CD4-positive, alpha-beta T cell (primary cell): ENCODE data around the gene FIZ1. TPM values are rescaled to one million over a fixed set of nuclear protein-coding genes. Genes with fewer than 3 reads are reported as not detected.

Experiments used
- ATAC-seq: fragments of 200-7000 bp; cut with Tn5 transposase; one replicate; pipeline ENCODE4 v1.10.0; 2022; ENCODE audit warnings: mild to moderate bottlenecking; ENCODE audit not compliant: poor library complexity
- CTCF ChIA-PET: fragments of 350-600 bp; sonication (Branson Sonifier 250); formaldehyde crosslinking; loops from one replicate; lab custom pipeline; 2021; ENCODE audit warnings: antibody characterized with exemption, inconsistent platforms; lab: Charles Lee
- POLR2A ChIA-PET: fragments of 350-600 bp; sonication (Branson Sonifier 250); formaldehyde crosslinking; loops from one replicate; lab custom pipeline; 2021; ENCODE audit warnings: antibody characterized with exemption, inconsistent platforms; lab: Charles Lee
- DNase-seq, 14 experiments: peaks; one replicate each; pipeline ENCODE4 v3.0.0-alpha.2; 2013 to 2020; ENCODE audit warnings: mixed read lengths in 2 of 14
- H3K27ac ChIP-seq, 2 donors: one replicate each; pipeline versions ENCODE4 v1.5.1 to v1.7.0; 2013; ENCODE audit warnings: low read length in 2 of 2, low read depth in 1 of 2, mild to moderate bottlenecking in 1 of 2
- H3K27me3 ChIP-seq, 2 experiments: 1 replicate in 1 of 2; 2 replicates in 1 of 2; pipeline versions ENCODE4 v1.6.1 to v1.7.0; 2013; ENCODE audit warnings: low read length in 2 of 2, control low read depth in 1 of 2, mild to moderate bottlenecking in 1 of 2, moderate library complexity in 1 of 2; ENCODE audit not compliant: insufficient read depth in 2 of 2, control insufficient read depth in 1 of 2
- H3K36me3 ChIP-seq: one replicate; pipeline ENCODE4 v1.6.1; 2013; ENCODE audit warnings: low read length, control low read depth; ENCODE audit not compliant: insufficient read depth
- H3K4me1 ChIP-seq: one replicate; pipeline ENCODE4 v1.6.1; 2013; ENCODE audit warnings: low read length, control low read depth; ENCODE audit not compliant: insufficient read depth
- H3K4me3 ChIP-seq: one replicate; pipeline ENCODE4 v1.5.1; 2013; ENCODE audit warnings: mild to moderate bottlenecking, low read length, moderate library complexity
- H3K9me3 ChIP-seq, 2 experiments: 1 replicate in 1 of 2; 2 replicates in 1 of 2; pipeline versions ENCODE4 v1.6.1 to v1.7.0; 2013; ENCODE audit warnings: low read length in 2 of 2, mild to moderate bottlenecking in 2 of 2, control low read depth in 1 of 2, moderate library complexity in 1 of 2; ENCODE audit not compliant: control insufficient read depth in 1 of 2, insufficient read depth in 1 of 2
- H3K27ac Mint-ChIP-seq: one replicate; pipeline ENCODE4 v1.8.0; 2020; ENCODE audit warnings: mixed read lengths
- H3K27me3 Mint-ChIP-seq: one replicate; pipeline ENCODE4 v1.8.0; 2021; ENCODE audit warnings: mixed read lengths
- H3K36me3 Mint-ChIP-seq: one replicate; pipeline ENCODE4 v1.8.0; 2021; ENCODE audit warnings: low read depth, mixed read lengths
- H3K4me1 Mint-ChIP-seq: one replicate; pipeline ENCODE4 v1.8.0; 2021; ENCODE audit warnings: low read depth, mixed read lengths
- H3K4me3 Mint-ChIP-seq: one replicate; pipeline ENCODE4 v1.8.0; 2020; ENCODE audit warnings: mild to moderate bottlenecking, mixed read lengths
- H3K9me3 Mint-ChIP-seq: one replicate; pipeline ENCODE4 v1.8.0; 2020; ENCODE audit warnings: mixed read lengths
- CTCF ChIP-seq: fragments of 200-600 bp; IDR thresholded peaks from one replicate; pipeline ENCODE4 v1.8.0; 2022; ENCODE audit warnings: antibody characterized with exemption, mild to moderate bottlenecking
- intact Hi-C, 2 experiments: fragments of 100-400 bp; cut with DNase I in 1 of 2; cut with micrococcal nuclease in 1 of 2; formaldehyde crosslinking; loops; one replicate each; pipeline versions ENCODE4 v1.15.1 to v1.9.0; 2023 to 2025; cut with DNase I, micrococcal nuclease
- total RNA-seq, 174 experiments: library from RNA in 2 of 174; stranded (reverse) in 2 of 174; gene quantifications; one replicate each; pipeline ENCODE4 v1.2.3 and lab custom pipeline; 2021 to 2026

FIZ1 gene
- total RNA-seq, 2 experiments from 2014 or later, result 5.5 to 7.3 TPM

GRCh38 chr19:55590109-55590508, 9.2 kb downstream of the FIZ1 start:
- Mint-ChIP-seq H3K27ac (no peak overlapping the region), H3K27me3 (no peaks in the 10 kb centered on the region), H3K4me1 (peaks cover 38% of the 10 kb centered on the region), H3K36me3 (peaks cover 10% of the 10 kb centered on the region), H3K4me3 (no peak overlapping the region), H3K9me3 (no peaks in the 10 kb centered on the region)
- ChIA-PET POLR2A (no interaction called here), CTCF (no interaction called here)
- Histone ChIP-seq H3K4me3 (no peak overlapping the region), H3K9me3 (no peaks in the 10 kb centered on the region), H3K27ac (no peak overlapping the region), H3K36me3 (peaks cover 14% of the 10 kb centered on the region), H3K27me3 (no peaks in the 10 kb centered on the region), H3K4me1 (peaks cover 29% of the 10 kb centered on the region)
- intact Hi-C loops, result no loop called here
- no peak for DNase-seq
- no peak for TF ChIP-seq CTCF
- ATAC-seq, result no peak

DNA sequence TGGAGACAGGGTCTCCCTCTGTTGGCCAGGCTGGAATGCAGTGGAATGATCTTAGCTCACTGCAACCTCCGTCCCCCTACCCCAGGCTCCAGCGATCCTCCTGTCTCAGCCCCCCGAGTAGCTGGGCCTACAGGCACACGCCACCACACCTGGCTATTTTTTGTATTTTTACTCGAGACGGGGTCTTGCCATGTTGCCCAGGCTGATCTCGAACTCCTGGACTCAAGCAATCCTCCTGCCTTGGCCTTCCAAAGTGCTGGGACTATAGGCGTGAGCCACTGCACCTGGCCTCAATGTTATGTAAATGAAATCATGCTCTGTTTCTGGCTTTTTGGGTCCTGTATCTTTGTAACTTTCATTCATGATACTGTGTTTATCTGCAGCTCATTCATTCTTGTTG, 10.6 kb downstream of the FIZ1 start:
- no peaks in the 10 kb centered on the region for H3K27me3 Mint-ChIP-seq
- POLR2A ChIA-PET, result interaction anchor here (0.6 to 1.5 kb wide), 2 partner anchors 51 to 91 kb away, joined by 3 to 4 read pairs; partner anchors contain the start of gene ZNF580

DNA sequence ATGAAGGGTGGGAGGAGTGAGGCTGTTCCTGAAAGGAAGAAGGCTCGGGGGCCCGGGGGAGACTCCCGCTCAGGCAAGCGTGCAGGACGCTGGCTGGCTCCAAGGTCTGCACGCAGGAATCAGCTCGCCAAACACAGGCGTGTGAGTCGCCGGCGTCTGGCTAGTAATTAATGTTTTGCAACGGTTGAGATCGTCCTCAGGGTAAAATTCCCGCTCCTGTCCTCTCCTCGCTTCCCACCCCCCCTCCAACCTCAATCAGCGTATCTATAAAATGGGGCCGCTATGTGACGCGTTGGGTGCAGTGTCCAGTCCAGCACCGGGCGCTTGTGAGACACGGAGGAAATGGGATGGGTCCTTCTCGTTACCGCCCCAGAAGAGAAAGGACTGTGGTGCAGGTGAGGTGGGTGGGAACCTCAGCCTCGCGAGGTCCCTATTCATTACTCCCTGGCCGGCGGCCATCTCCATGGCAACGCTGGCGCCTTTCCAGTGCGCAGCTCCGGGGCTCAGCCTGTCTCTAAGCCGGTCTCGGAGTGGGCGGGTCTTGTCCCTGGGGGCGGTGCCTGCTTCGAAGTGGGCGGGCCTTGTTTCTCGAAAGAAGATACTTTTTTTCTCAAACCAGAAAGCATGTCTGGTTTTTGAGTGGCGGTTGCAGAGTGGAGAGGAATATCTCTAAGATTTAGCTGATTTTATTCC, 12.2 kb downstream of the FIZ1 start:
- Mint-ChIP-seq H3K27ac (peak overlapping the region; percentile 71), H3K9me3 (no peaks in the 10 kb centered on the region), H3K36me3 (peaks cover 6% of the 10 kb centered on the region), H3K4me1 (peaks cover 41% of the 10 kb centered on the region), H3K4me3 (peak overlapping the region; percentile 90), H3K27me3 (no peaks in the 10 kb centered on the region)
- H3K27me3 ChIP-seq, result no peaks in the 10 kb centered on the region
- no peak overlapping the region for H3K27ac ChIP-seq
- no peaks in the 10 kb centered on the region for H3K9me3 ChIP-seq
- intact Hi-C loops, result loop anchor here in 1 of 2 experiments (1.0 to 5.0 kb wide), 3 partner anchors 12 to 70 kb away; partner anchors contain the start of gene FIZ1
- peak; percentile 85 to 96 (median 91) for DNase-seq
- no peak for TF ChIP-seq CTCF
- ChIA-PET POLR2A (interaction anchor here (0.6 to 3.2 kb wide), 6 partner anchors 12 to 53 kb away, joined by 3 to 23 read pairs (median 4); partner anchors contain the start of genes FIZ1, ZNF524, ZNF580 and ZNF784), CTCF (interaction anchor here (3.1 kb wide), 1 partner anchor 19 kb away, joined by 12 read pairs; the partner anchor contains the start of gene ZNF865)
- peaks cover 29% of the 10 kb centered on the region for H3K4me1 ChIP-seq
- peak; percentile 95 for ATAC-seq
- peaks cover 3% of the 10 kb centered on the region for H3K36me3 ChIP-seq
- peak overlapping the region; percentile 46 for H3K4me3 ChIP-seq

More for the DNA sequence above, 10.6 kb downstream of the FIZ1 start:
- ATAC-seq (no peak), DNase-seq (no peak)
- no peak overlapping the region for H3K27ac Mint-ChIP-seq
- H3K4me3 ChIP-seq, result no peak overlapping the region
- H3K4me3 Mint-ChIP-seq, result no peak overlapping the region
- no peak for TF ChIP-seq CTCF
- H3K4me1 Mint-ChIP-seq, result peaks cover 39% of the 10 kb centered on the region
- peaks cover 29% of the 10 kb centered on the region for H3K4me1 ChIP-seq
- intact Hi-C loops, result loop anchor here in 1 of 2 experiments (5.0 kb wide), 1 partner anchor 71 kb away; no protein-coding TSS in a partner anchor
- H3K27ac ChIP-seq, result no peak overlapping the region
- peaks cover 6% of the 10 kb centered on the region for H3K36me3 Mint-ChIP-seq
- H3K9me3 Mint-ChIP-seq, result no peaks in the 10 kb centered on the region
- H3K9me3 ChIP-seq, result no peaks in the 10 kb centered on the region
- H3K27me3 ChIP-seq, result no peaks in the 10 kb centered on the region
- peaks cover 10% of the 10 kb centered on the region for H3K36me3 ChIP-seq
- CTCF ChIA-PET, result interaction anchor here (0.6 to 3.1 kb wide), 2 partner anchors 17 to 26 kb away, joined by 4 to 12 read pairs; partner anchors contain the start of gene ZNF865
